Measurements from ENCODE around the gene XYLT1. TPM values are rescaled to one million over a fixed set of nuclear protein-coding genes. Genes with fewer than 3 reads are reported as not detected.

XYLT1 gene
- total RNA-seq, 4 donors from 2014 or later = 5.6 to 14.9 (median 10.8) TPM

- DNase-seq = no peak
- intact Hi-C loops (cut with DNase I) = no loop called here
- Histone ChIP-seq H3K4me1 (no peaks in the 10 kb centered on the region), H3K27me3 (no peaks in the 10 kb centered on the region), H3K36me3 (no peaks in the 10 kb centered on the region), H3K27ac (no peak overlapping the region), H3K4me3 (replicated peaks in 1 of 3) (no peak overlapping the region), H3K9me3 (no peaks in the 10 kb centered on the region)
- TF ChIP-seq, protein P1, sequence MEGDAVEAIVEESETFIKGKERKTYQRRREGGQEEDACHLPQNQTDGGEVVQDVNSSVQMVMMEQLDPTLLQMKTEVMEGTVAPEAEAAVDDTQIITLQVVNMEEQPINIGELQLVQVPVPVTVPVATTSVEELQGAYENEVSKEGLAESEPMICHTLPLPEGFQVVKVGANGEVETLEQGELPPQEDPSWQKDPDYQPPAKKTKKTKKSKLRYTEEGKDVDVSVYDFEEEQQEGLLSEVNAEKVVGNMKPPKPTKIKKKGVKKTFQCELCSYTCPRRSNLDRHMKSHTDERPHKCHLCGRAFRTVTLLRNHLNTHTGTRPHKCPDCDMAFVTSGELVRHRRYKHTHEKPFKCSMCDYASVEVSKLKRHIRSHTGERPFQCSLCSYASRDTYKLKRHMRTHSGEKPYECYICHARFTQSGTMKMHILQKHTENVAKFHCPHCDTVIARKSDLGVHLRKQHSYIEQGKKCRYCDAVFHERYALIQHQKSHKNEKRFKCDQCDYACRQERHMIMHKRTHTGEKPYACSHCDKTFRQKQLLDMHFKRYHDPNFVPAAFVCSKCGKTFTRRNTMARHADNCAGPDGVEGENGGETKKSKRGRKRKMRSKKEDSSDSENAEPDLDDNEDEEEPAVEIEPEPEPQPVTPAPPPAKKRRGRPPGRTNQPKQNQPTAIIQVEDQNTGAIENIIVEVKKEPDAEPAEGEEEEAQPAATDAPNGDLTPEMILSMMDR (IDR thresholded peaks at IDR 0.05) = no peak
- TF ChIP-seq POLR2A (IDR thresholded peaks at IDR 0.05) = no peak
- WGBS, 2 donors = 67 to 68% methylated on average over 8 of the region's 8 CpGs
Observed at GRCh38 chr16:17171250-17172143, 299.3 kb downstream of the XYLT1 start.

DNA sequence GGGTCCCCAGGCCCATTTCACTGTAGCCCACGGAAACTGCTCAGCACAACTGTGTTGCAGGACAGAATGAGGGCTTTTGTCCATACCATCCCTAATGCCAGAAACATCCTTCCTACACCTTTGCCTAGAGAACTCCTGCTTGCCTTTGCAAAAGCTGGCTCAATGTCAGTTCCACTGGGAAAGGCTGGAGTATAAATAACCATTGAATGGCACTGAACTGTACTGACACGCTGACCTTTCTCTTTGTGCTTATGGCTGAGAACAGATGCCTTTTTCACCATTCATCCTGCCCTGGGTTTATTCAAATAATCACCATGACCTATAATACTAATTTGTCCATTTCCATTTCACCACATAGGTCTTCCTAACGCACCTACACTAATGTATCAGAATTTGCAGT lies 300.3 kb downstream of the XYLT1 start:
- no peaks in the 10 kb centered on the region for H3K27me3 ChIP-seq
- TF ChIP-seq, protein P1 (IDR thresholded peaks at IDR 0.05) = no peak
- TF ChIP-seq POLR2A (IDR thresholded peaks at IDR 0.05) = no peak
- H3K27ac ChIP-seq = no peak overlapping the region
- intact Hi-C loops (cut with DNase I) = no loop called here
- no peaks in the 10 kb centered on the region for H3K4me1 ChIP-seq
- 93 to 99% methylated on average over 3 of the region's 3 CpGs for WGBS, 2 donors
- no peaks in the 10 kb centered on the region for H3K36me3 ChIP-seq
- no peak for DNase-seq
- no peak overlapping the region for H3K4me3 ChIP-seq (replicated peaks in 1 of 3)
- H3K9me3 ChIP-seq = no peaks in the 10 kb centered on the region

GRCh38 chr16:17168181-17168580 lies 302.6 kb downstream of the XYLT1 start:
- Histone ChIP-seq H3K27me3 (no peaks in the 10 kb centered on the region), H3K36me3 (no peaks in the 10 kb centered on the region), H3K9me3 (no peaks in the 10 kb centered on the region), H3K27ac (no peak overlapping the region), H3K4me1 (no peaks in the 10 kb centered on the region), H3K4me3 (replicated peaks in 1 of 3) (no peak overlapping the region)
- intact Hi-C loops (cut with DNase I) = no loop called here
- TF ChIP-seq, protein P1 (IDR thresholded peaks at IDR 0.05) = no peak
- no peak for TF ChIP-seq POLR2A (IDR thresholded peaks at IDR 0.05)
- no peak for DNase-seq
- 95 to 97% methylated on average over 5 of the region's 5 CpGs for WGBS, 2 donors

GRCh38 chr16:17166095-17166494 lies 304.7 kb downstream of the XYLT1 start:
- Histone ChIP-seq H3K4me1 (no peaks in the 10 kb centered on the region), H3K27ac (no peak overlapping the region), H3K36me3 (no peaks in the 10 kb centered on the region), H3K4me3 (replicated peaks in 1 of 3) (no peak overlapping the region), H3K9me3 (no peaks in the 10 kb centered on the region), H3K27me3 (no peaks in the 10 kb centered on the region)
- TF ChIP-seq POLR2A (IDR thresholded peaks at IDR 0.05) = no peak
- DNase-seq = no peak
- WGBS, 2 donors = 76 to 86% methylated on average over 4 of the region's 4 CpGs
- intact Hi-C loops (cut with DNase I) = no loop called here

- DNase-seq = no peak
- no peak overlapping the region for H3K4me3 ChIP-seq (replicated peaks in 1 of 3)
- H3K27me3 ChIP-seq = no peaks in the 10 kb centered on the region
- WGBS, 2 donors = 96 to 99% methylated on average over 3 of the region's 3 CpGs
- H3K36me3 ChIP-seq = no peaks in the 10 kb centered on the region
- TF ChIP-seq, protein P1 (IDR thresholded peaks at IDR 0.05) = no peak
- TF ChIP-seq POLR2A (IDR thresholded peaks at IDR 0.05) = no peak
- no peaks in the 10 kb centered on the region for H3K4me1 ChIP-seq
- intact Hi-C loops (cut with DNase I) = no loop called here
- H3K27ac ChIP-seq = no peak overlapping the region
- no peaks in the 10 kb centered on the region for H3K9me3 ChIP-seq
Observed at GRCh38 chr16:17162560-17162959, 308.2 kb downstream of the XYLT1 start.

Measured in thyroid gland (tissue), 4 donors.